Measurements from ENCODE around the gene RPL31.
"Not testable (repeated sequence)": the region's sequence is repeated elsewhere in the genome, so short reads cannot be mapped to it uniquely, and the experiment has no call there.

DNA sequence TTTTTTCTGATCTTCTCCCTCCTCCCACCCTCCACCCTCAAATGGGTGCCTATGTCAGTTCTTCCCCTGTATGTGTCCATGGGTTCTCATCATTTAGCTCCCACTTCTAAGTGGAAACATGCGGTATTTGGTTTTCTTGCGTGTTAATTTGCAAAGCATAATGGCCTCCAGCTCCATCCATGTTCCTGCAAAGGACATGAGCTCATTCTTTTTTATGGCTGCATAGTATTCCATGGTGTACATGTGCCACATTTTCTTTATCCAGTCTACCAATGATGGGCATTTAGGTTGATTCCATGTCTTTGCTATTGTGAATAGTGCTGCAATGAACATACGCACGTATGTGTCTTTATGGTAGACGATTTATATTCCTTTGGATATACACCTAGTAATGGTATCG, 48.8 kb downstream of the RPL31 start:
- TF ChIP-seq, protein P1, sequence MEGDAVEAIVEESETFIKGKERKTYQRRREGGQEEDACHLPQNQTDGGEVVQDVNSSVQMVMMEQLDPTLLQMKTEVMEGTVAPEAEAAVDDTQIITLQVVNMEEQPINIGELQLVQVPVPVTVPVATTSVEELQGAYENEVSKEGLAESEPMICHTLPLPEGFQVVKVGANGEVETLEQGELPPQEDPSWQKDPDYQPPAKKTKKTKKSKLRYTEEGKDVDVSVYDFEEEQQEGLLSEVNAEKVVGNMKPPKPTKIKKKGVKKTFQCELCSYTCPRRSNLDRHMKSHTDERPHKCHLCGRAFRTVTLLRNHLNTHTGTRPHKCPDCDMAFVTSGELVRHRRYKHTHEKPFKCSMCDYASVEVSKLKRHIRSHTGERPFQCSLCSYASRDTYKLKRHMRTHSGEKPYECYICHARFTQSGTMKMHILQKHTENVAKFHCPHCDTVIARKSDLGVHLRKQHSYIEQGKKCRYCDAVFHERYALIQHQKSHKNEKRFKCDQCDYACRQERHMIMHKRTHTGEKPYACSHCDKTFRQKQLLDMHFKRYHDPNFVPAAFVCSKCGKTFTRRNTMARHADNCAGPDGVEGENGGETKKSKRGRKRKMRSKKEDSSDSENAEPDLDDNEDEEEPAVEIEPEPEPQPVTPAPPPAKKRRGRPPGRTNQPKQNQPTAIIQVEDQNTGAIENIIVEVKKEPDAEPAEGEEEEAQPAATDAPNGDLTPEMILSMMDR (IDR thresholded peaks at IDR 0.05) = not testable (repeated sequence)
- not testable (repeated sequence) for TF ChIP-seq EP300 (IDR thresholded peaks at IDR 0.05)

All from gastroesophageal sphincter (tissue), 3 donors.